Measurements from ENCODE around the gene YIF1A.

GRCh38 chr11:66259956-66260355, 29.0 kb downstream of the YIF1A start:
- TF ChIP-seq CTCF (conservative IDR thresholded peaks at IDR 0.05) (no peak), EZH2 (IDR thresholded peaks at IDR 0.05; ENCODE audit: low read depth) (no peak)
